Panc1 (cell line): ENCODE results near the gene RABGAP1. TPM values are rescaled to one million over a fixed set of nuclear protein-coding genes. Genes with fewer than 3 reads are reported as not detected.

Experiments used
- ATAC-seq: fragments of 200-7000 bp; cut with Tn5 transposase; 2 replicates; pipeline ENCODE4 v1.9.1; 2020; ENCODE audit warnings: mild to moderate bottlenecking, moderate library complexity
- BruUV-seq: library from RNA; stranded (reverse); fragments of 400-500 nt; replicated peaks from 2 replicates; lab custom pipeline; 2021; lab: Mats Ljungman, UMichigan
- CTCF ChIA-PET: fragments of 300-600 bp; sonication (Branson Sonifier 250); formaldehyde crosslinking; loops from one replicate; lab custom pipeline; 2022; ENCODE audit warnings: antibody characterized with exemption; lab: Charles Lee
- POLR2A ChIA-PET: fragments of 300-600 bp; sonication (Branson Sonifier 250); formaldehyde crosslinking; loops from one replicate; lab custom pipeline; 2022; ENCODE audit warnings: antibody characterized with exemption; lab: Charles Lee
- DNase-seq: peaks from one replicate; pipeline ENCODE4 v3.0.0-alpha.2; 2010; ENCODE audit warnings: low read depth, low spot score
- H3K27ac ChIP-seq: 2 replicates; pipeline ENCODE4 v1.5.1; 2011; ENCODE audit warnings: mild to moderate bottlenecking, low read length, inconsistent platforms
- H3K27me3 ChIP-seq: fragments of 200-500 bp; sonication (Bioruptor generic); 2 replicates; pipeline ENCODE4 v1.6.0; 2014; ENCODE audit warnings: low read length, inconsistent platforms; ENCODE audit not compliant: control insufficient read depth, insufficient read depth
- H3K36me3 ChIP-seq: fragments of 200-500 bp; sonication (Bioruptor generic); 2 replicates; pipeline ENCODE4 v1.5.1; 2014; ENCODE audit warnings: inconsistent platforms, mild to moderate bottlenecking, low read length, moderate library complexity; ENCODE audit not compliant: control insufficient read depth, insufficient read depth
- H3K4me1 ChIP-seq: 2 replicates; pipeline ENCODE4 v1.5.1; 2011; ENCODE audit warnings: inconsistent platforms, mild to moderate bottlenecking, low read length, moderate library complexity; ENCODE audit not compliant: control insufficient read depth, insufficient read depth
- H3K4me3 ChIP-seq, 2 experiments: 2 replicates each; pipeline ENCODE4 v1.5.1; 2011 to 2012; ENCODE audit warnings: low read depth in 2 of 2, low read length in 2 of 2, mild to moderate bottlenecking in 2 of 2, inconsistent platforms in 1 of 2, moderate library complexity in 1 of 2
- H3K9me3 ChIP-seq: fragments of 200-500 bp; sonication (Bioruptor generic); 2 replicates; pipeline ENCODE4 v1.5.1; 2014; ENCODE audit warnings: low read depth, mild to moderate bottlenecking, inconsistent platforms, low read length, moderate library complexity; ENCODE audit not compliant: control insufficient read depth, insufficient read depth
- CTCF ChIP-seq: fragments of 450-650 bp; IDR thresholded peaks from 2 replicates; pipeline ENCODE4 v1.5.1; 2017; ENCODE audit warnings: mild to moderate bottlenecking
- POLR2AphosphoS5 ChIP-seq: IDR thresholded peaks from 2 replicates; pipeline ENCODE4 v1.6.1; 2012; ENCODE audit warnings: mild to moderate bottlenecking, low read depth, low read length, moderate library complexity
- SIN3A ChIP-seq: IDR thresholded peaks from 2 replicates; pipeline ENCODE4 v1.6.1; 2012; ENCODE audit warnings: low read depth, mild to moderate bottlenecking, low read length, moderate library complexity, borderline replicate concordance; ENCODE audit not compliant: insufficient read depth
- TCF7L2 ChIP-seq: IDR thresholded peaks from 2 replicates; pipeline ENCODE4 v1.6.1; 2011; ENCODE audit warnings: mild to moderate bottlenecking, low read depth, low read length, inconsistent platforms
- in situ Hi-C: cut with HindIII; loops from 2 replicates; pipeline ENCODE4 v1.10.0; 2016; ENCODE audit warnings: low sequenced_read_pairs, low pct_unique_long_range_greater_than_20kb
- intact Hi-C: fragments of 100-400 bp; cut with micrococcal nuclease; formaldehyde crosslinking; loops from one replicate; pipeline ENCODE4 v1.10.0; 2022; ENCODE audit not compliant: unreplicated experiment
- total RNA-seq: library from RNA; stranded (reverse); gene quantifications from one replicate; pipeline ENCODE4 v1.2.1, GENCODE V29; 2021; ENCODE audit not compliant: unreplicated experiment
- TF ChIP-seq, protein P1 (sequence below), 2 experiments: IDR thresholded peaks; 2 replicates each; pipeline ENCODE4 v1.6.1; 2011 to 2012; ENCODE audit warnings: low read depth in 2 of 2, control low read depth in 1 of 2, low read length in 1 of 2, mild to moderate bottlenecking in 1 of 2, moderate library complexity in 1 of 2; ENCODE audit not compliant: insufficient read depth in 1 of 2

RABGAP1 gene
- total RNA-seq, 1 experiment from 2014 or later, result 41.4 TPM

GRCh38 chr9:123113185-123113584 lies 172.4 kb downstream of the RABGAP1 start:
- TF ChIP-seq, protein P1, sequence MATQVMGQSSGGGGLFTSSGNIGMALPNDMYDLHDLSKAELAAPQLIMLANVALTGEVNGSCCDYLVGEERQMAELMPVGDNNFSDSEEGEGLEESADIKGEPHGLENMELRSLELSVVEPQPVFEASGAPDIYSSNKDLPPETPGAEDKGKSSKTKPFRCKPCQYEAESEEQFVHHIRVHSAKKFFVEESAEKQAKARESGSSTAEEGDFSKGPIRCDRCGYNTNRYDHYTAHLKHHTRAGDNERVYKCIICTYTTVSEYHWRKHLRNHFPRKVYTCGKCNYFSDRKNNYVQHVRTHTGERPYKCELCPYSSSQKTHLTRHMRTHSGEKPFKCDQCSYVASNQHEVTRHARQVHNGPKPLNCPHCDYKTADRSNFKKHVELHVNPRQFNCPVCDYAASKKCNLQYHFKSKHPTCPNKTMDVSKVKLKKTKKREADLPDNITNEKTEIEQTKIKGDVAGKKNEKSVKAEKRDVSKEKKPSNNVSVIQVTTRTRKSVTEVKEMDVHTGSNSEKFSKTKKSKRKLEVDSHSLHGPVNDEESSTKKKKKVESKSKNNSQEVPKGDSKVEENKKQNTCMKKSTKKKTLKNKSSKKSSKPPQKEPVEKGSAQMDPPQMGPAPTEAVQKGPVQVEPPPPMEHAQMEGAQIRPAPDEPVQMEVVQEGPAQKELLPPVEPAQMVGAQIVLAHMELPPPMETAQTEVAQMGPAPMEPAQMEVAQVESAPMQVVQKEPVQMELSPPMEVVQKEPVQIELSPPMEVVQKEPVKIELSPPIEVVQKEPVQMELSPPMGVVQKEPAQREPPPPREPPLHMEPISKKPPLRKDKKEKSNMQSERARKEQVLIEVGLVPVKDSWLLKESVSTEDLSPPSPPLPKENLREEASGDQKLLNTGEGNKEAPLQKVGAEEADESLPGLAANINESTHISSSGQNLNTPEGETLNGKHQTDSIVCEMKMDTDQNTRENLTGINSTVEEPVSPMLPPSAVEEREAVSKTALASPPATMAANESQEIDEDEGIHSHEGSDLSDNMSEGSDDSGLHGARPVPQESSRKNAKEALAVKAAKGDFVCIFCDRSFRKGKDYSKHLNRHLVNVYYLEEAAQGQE (IDR thresholded peaks at IDR 0.05; ENCODE audit: insufficient read depth in 1 of 2, low read depth in 2 of 2, low read length in 1 of 2), result no peak
- TF ChIP-seq SIN3A (no peak), CTCF (no peak), TCF7L2 (no peak), POLR2AphosphoS5 (no peak)
- no peak overlapping the region for H3K4me3 ChIP-seq
- in situ Hi-C loops (no loop called here), intact Hi-C loops (no loop called here)
- POLR2A ChIA-PET, result no interaction called here
- H3K4me1 ChIP-seq, result no peaks in the 10 kb centered on the region
- ATAC-seq (no peak), DNase-seq (no peak)
- no peaks in the 10 kb centered on the region for H3K36me3 ChIP-seq
- no peaks in the 10 kb centered on the region for H3K9me3 ChIP-seq
- CTCF ChIA-PET, result no interaction called here
- H3K27me3 ChIP-seq, result no peaks in the 10 kb centered on the region
- H3K27ac ChIP-seq, result no peak overlapping the region
- BruUV-seq, result no TSS peak

DNA sequence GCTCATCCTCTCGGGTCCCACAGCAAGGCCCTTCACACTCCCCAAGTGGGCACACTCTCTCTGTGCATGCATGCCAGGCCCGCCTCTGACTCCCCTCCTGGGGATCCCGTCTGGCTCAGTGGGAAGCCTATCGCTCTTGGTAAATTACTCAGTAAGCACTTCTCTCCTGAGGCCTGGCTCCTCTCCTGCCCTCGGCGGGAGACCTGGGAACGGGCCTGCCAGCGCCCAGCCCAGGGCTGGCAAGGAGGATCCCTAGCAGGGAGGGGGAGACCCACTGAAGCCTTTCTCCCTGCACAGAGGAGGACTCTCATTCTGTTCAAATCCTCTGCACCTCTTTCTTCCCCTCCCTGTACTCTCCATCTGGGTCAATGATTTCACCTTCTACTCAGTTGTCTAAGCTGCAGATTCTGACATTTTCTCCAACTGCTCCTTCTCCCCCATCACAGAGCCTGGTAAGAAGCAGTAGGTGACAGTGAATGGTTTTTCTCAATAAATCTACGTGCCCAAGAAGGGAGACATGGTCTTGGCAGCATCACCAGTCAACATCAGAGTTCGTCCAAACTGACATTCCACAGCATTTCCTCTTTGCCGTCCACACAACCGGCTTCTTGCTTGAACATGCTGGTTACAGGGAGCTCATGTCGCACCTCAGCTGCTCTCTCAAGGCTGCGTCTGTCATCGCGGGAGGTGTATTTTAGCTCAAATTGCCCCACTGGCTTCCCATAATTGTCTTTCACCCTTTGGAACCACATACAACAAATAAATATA lies 174.5 kb downstream of the RABGAP1 start:
- CTCF ChIA-PET, result no interaction called here
- no TSS peak for BruUV-seq

More for the DNA sequence above, 174.5 kb downstream of the RABGAP1 start:
- POLR2A ChIA-PET, result no interaction called here
- intact Hi-C loops (no loop called here), in situ Hi-C loops (no loop called here)
- DNase-seq, result no peak
- Histone ChIP-seq H3K36me3 (no peaks in the 10 kb centered on the region), H3K9me3 (no peaks in the 10 kb centered on the region), H3K4me1 (no peaks in the 10 kb centered on the region), H3K4me3 (no peak overlapping the region), H3K27me3 (no peaks in the 10 kb centered on the region), H3K27ac (no peak overlapping the region)
- no peak for ATAC-seq
- TF ChIP-seq, protein P1 (IDR thresholded peaks at IDR 0.05; ENCODE audit: insufficient read depth in 1 of 2, low read depth in 2 of 2, low read length in 1 of 2), result no peak
- TF ChIP-seq TCF7L2 (no peak), CTCF (no peak), POLR2AphosphoS5 (no peak), SIN3A (no peak)
